ENCODE results near the gene CLOCK.

Gene CLOCK

GRCh38 chr4:55381502-55381901 lies 165.2 kb downstream of the CLOCK start:
- DNase-seq (ENCODE audit: low read depth, low spot score) = no peak

DNA sequence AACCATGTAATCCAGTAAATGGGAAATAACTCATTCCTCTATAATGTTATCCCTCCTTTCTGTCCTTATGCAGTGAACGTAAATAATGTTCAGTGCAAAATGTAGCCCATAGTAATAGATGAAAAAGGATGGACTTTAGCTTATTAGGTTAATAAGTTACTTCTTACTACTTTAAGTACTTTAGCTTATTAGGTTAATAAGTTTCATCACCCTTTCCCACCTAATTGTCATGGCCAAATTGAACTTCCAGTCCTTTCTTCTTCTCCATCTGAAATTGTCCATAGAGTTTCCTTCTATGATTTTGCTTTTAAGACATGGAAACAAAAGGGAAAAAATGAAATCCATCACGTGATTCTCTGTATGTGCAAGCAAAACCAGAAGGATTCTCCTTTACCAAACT lies 166.1 kb downstream of the CLOCK start:
- no peak for DNase-seq (ENCODE audit: low read depth, low spot score)

DNA sequence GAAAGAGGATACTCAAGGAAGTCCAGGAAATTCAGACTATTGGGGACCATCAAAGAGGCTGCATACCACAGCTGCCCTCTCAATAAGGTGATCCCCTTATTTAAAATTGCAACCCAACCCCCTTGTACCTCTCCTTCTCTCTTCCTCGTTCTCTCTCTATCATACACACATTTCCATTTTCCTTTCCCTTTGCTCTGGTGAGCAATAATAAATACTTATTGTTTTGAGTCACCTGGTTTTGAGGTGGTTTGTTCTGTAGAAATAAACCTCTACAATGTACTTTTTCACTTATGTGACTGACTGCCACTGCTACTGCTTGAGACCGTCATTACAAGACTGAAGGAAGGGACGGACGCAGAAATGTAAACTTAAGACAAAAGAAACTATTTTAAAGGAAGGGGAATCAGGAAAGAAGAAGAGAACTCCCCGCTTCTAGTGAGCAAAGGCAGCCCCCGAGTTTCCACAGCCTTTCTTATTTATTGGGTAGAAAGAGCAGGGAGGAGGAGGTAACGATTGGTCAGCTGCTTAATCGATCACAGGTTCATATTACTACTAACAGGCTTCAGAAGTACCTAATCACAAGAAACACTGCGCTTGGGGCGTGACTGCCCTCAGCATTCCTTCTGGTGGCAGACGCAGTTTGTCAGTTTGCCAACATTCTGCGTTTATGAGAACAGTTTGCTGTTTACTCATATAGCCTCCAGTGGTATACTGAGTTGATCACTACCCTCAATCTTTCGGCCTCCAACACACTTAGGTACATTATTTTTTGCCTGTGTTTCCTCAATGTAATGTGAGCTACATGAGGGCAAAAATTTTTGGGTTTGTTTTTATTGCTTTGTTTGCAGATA lies 167.9 kb downstream of the CLOCK start:
- DNase-seq (ENCODE audit: low read depth, low spot score) = no peak
